PC-3 (cell line): ENCODE results near the gene MRPL9.

Experiments used
- EZH2 ChIP-seq: fragments of 300-600 bp; sonication (generic); IDR thresholded peaks from one replicate; pipeline ENCODE4 v1.6.1; 2017; ENCODE audit warnings: antibody characterized with exemption, mild to moderate bottlenecking, low read length; ENCODE audit not compliant: unreplicated experiment
- TF ChIP-seq, protein P1 (sequence below): fragments of 300-600 bp; sonication (generic); conservative IDR thresholded peaks from 2 replicates; pipeline ENCODE4 v1.5.1; 2017; ENCODE audit warnings: antibody characterized with exemption, low read depth, mild to moderate bottlenecking, low read length

DNA sequence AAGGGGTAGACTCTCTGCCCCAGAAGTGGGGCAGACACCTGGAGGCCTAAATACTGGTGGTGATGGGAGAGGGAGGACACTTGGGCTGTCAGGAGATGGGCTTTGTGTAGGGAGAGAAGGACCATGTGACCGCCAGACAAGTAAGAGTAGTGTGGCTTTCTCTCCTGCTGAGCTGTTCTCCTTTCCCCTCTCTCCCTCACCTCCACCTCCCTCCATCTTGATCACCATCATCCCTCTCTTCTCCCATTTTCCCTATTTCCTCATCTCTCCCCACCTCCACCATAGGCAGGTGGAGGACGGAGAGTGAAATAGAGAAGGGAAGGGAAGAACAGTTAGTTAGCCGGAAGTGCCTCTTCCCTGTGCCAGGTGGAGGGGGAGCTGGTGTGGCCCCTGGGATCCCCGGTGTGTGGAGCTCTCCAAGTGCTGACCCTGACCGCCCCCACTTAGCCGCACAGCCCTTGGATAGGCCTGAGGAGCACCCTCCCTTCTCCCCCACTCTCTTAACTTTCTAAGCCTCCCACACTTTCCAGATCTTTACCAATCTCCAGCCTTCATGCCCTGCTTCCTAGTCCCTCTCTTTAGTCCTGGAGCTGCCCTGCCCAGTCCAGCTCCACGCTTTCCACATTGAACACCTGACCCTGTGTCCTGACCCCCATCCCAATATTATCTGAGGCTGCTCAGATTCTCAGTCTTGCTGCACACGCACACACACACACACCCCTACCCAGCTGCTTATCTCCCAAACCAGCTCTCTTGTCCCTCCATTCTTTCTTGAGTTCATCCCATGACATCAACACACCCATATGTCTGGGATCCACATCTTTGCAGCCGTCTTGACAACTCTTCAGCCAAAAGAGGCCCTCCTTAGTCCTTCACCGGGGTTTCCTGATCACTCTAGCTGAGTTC, 48.2 kb downstream of the MRPL9 start:
- TF ChIP-seq, protein P1, sequence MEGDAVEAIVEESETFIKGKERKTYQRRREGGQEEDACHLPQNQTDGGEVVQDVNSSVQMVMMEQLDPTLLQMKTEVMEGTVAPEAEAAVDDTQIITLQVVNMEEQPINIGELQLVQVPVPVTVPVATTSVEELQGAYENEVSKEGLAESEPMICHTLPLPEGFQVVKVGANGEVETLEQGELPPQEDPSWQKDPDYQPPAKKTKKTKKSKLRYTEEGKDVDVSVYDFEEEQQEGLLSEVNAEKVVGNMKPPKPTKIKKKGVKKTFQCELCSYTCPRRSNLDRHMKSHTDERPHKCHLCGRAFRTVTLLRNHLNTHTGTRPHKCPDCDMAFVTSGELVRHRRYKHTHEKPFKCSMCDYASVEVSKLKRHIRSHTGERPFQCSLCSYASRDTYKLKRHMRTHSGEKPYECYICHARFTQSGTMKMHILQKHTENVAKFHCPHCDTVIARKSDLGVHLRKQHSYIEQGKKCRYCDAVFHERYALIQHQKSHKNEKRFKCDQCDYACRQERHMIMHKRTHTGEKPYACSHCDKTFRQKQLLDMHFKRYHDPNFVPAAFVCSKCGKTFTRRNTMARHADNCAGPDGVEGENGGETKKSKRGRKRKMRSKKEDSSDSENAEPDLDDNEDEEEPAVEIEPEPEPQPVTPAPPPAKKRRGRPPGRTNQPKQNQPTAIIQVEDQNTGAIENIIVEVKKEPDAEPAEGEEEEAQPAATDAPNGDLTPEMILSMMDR: no peak
- TF ChIP-seq EZH2: no peak
